Mucosa of rectum (tissue), 2 donors: ENCODE measurements around the gene C5orf15.
"Not testable (repeated sequence)": the region's sequence is repeated elsewhere in the genome, so short reads cannot be mapped to it uniquely, and the experiment has no call there.

Source experiments
- H3K27ac ChIP-seq, 2 donors: one replicate each; pipeline ENCODE4 v1.7.0; 2013; ENCODE audit warnings: inconsistent platforms in 2 of 2, low read depth in 2 of 2, low read length in 2 of 2
- H3K27me3 ChIP-seq, 2 donors: one replicate each; pipeline ENCODE4 v1.7.0; 2013; ENCODE audit warnings: low read length in 2 of 2; ENCODE audit not compliant: control insufficient read depth in 2 of 2, insufficient read depth in 2 of 2
- H3K36me3 ChIP-seq, 2 donors: one replicate each; pipeline ENCODE4 v1.7.0; 2013; ENCODE audit warnings: low read length in 2 of 2; ENCODE audit not compliant: control insufficient read depth in 2 of 2, insufficient read depth in 2 of 2
- H3K4me1 ChIP-seq, 2 donors: one replicate each; pipeline ENCODE4 v1.7.0; 2013; ENCODE audit warnings: low read length in 2 of 2, mild to moderate bottlenecking in 1 of 2; ENCODE audit not compliant: control insufficient read depth in 2 of 2, insufficient read depth in 2 of 2
- H3K4me3 ChIP-seq, 2 donors: one replicate each; pipeline ENCODE4 v1.7.0; 2013; ENCODE audit warnings: low read length in 2 of 2
- H3K9ac ChIP-seq, 2 donors: one replicate each; pipeline ENCODE4 v1.7.0; 2013; ENCODE audit warnings: low read length in 2 of 2, low read depth in 1 of 2, mild to moderate bottlenecking in 1 of 2
- H3K9me3 ChIP-seq, 2 donors: one replicate each; pipeline ENCODE4 v1.7.0; 2013; ENCODE audit warnings: low read length in 2 of 2; ENCODE audit not compliant: control insufficient read depth in 2 of 2
- donor health status: healthy.
- donor health status: Normal muscosa, but diverticular disease.

C5orf15 gene

GRCh38 chr5:133938929-133939328 lies 29.5 kb downstream of the C5orf15 start:
- H3K36me3 ChIP-seq: no peaks in the 10 kb centered on the region
- H3K9ac ChIP-seq: no peak overlapping the region
- H3K4me1 ChIP-seq: no peaks in the 10 kb centered on the region
- no peaks in the 10 kb centered on the region for H3K27me3 ChIP-seq
- H3K4me3 ChIP-seq: no peak overlapping the region
- H3K27ac ChIP-seq: no peak overlapping the region
- H3K9me3 ChIP-seq: no peaks in the 10 kb centered on the region

- H3K4me3 ChIP-seq: no peak overlapping the region
- H3K9me3 ChIP-seq: no peaks in the 10 kb centered on the region
- no peak overlapping the region for H3K27ac ChIP-seq
- no peaks in the 10 kb centered on the region for H3K27me3 ChIP-seq
- no peak overlapping the region for H3K9ac ChIP-seq
- no peaks in the 10 kb centered on the region for H3K36me3 ChIP-seq
- H3K4me1 ChIP-seq: peaks cover 0 to 3% of the 10 kb centered on the region in 2 donors
Observed at GRCh38 chr5:133938039-133938821, 30.2 kb downstream of the C5orf15 start.

DNA sequence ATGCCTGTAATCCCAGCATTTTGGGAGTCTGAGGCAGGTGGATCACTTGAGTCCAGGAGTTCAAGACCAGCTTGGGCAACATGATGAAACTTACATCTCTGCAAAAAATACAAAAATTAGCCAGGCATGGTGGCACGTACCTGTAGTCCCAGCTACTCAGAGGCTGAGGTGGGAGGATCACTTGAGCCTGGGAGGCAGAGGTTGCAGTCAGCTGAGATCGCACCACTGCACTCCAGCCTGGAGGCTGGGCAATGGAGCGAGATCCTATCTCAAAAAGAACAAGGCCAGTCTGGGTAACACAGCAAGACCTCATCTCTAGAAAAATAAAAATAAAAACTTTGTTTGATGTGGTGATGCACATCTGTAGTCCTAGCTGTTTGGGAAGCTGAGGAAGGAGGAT lies 30.8 kb downstream of the C5orf15 start:
- H3K27ac ChIP-seq, H3K27me3 ChIP-seq, H3K4me1 ChIP-seq: not testable (repeated sequence)

GRCh38 chr5:133936651-133937015 lies 31.8 kb downstream of the C5orf15 start:
- Histone ChIP-seq H3K9me3 (no peaks in the 10 kb centered on the region), H3K4me3 (no peak overlapping the region), H3K36me3 (no peaks in the 10 kb centered on the region), H3K9ac (no peak overlapping the region), H3K27ac (no peak overlapping the region), H3K4me1 (peaks cover 0 to 3% of the 10 kb centered on the region in 2 donors), H3K27me3 (no peaks in the 10 kb centered on the region)

More for the DNA sequence above, 30.8 kb downstream of the C5orf15 start:
- not testable (repeated sequence) for H3K9me3 ChIP-seq, H3K9ac ChIP-seq, H3K36me3 ChIP-seq, H3K4me3 ChIP-seq

DNA sequence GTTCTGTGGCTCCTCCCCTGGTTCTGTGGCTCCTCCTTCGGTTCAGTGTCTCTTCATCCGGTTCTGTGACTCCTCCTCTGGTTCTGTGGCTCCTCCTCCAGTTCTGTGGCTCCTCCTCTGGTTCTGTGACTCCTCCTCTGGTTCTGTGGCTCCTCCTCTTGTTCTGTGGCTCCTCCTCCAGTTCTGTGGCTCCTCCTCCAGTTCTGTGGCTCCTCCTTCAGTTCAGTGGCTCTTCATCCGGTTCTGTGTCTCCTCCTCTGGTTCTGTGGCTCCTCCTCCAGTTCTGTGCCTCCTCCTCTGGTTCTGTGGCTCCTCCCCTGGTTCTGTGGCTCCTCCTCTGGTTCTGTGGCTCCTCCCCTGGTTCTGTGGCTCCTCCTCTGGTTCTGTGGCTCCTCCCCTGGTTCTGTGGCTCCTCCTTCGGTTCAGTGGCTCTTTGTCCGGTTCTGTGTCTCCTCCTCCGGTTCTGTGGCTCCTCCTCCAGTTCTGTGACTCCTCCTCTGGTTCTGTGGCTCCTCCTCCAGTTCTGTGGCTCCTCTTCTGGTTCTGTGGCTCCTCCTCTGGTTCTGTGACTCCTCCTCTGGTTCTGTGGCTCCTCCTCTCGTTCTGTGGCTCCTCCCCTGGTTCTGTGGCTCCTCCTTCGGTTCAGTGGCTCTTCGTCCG lies 32.3 kb downstream of the C5orf15 start:
- not testable (repeated sequence) for H3K4me3 ChIP-seq, H3K36me3 ChIP-seq, H3K9ac ChIP-seq, H3K9me3 ChIP-seq, H3K4me1 ChIP-seq, H3K27ac ChIP-seq, H3K27me3 ChIP-seq

- H3K9me3 ChIP-seq: no peaks in the 10 kb centered on the region
- no peak overlapping the region for H3K27ac ChIP-seq
- H3K27me3 ChIP-seq: no peaks in the 10 kb centered on the region
- no peaks in the 10 kb centered on the region for H3K36me3 ChIP-seq
- no peak overlapping the region for H3K9ac ChIP-seq
- H3K4me3 ChIP-seq: no peak overlapping the region
- H3K4me1 ChIP-seq: peaks cover 0 to 3% of the 10 kb centered on the region in 2 donors
Observed at GRCh38 chr5:133935667-133935940, 32.8 kb downstream of the C5orf15 start.

DNA sequence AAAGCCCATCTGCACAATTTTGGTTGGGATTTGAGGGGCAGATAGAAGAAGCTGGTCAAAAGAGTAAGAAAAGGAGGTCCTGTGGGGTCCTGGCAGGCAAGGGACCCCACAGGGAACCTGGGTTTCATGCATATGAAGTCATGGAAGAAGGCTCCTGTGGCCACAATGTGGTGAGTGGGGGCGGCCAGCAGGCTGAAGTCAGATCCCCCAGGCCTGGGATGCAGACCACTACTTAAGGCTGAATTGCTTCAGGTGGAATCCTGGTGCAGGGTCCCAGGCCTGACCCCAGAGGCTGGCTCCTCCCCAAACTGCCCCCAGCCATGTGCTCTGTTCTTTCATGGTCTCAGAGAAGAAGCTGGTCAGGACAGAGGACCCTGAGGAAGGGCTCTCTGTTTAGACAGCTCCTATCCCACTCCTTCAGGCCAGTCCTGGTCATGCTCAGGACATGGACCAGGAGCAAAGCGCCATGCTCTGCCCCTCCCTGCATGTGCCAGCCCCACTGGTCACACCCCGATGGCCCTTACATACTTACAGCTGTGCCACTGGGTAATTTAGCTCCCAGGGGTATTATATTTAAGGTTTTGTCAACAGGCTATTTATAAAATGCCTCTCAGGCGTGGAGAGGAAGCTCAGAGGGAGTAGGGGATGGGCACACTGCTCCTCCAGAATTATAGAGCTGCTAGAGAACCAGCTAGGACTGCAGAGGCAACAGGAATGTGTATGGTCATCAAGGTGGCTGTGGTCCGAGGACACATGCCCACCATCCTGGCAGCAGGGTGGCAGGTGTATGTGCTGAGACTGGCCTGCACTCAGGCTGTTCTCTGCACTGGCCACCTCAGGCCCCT lies 33.4 kb downstream of the C5orf15 start:
- no peaks in the 10 kb centered on the region for H3K36me3 ChIP-seq
- H3K4me1 ChIP-seq: peaks cover 0 to 3% of the 10 kb centered on the region in 2 donors
- H3K9me3 ChIP-seq: no peaks in the 10 kb centered on the region
- H3K27ac ChIP-seq: no peak overlapping the region
- H3K9ac ChIP-seq: no peak overlapping the region
- H3K27me3 ChIP-seq: no peaks in the 10 kb centered on the region
- no peak overlapping the region for H3K4me3 ChIP-seq

DNA sequence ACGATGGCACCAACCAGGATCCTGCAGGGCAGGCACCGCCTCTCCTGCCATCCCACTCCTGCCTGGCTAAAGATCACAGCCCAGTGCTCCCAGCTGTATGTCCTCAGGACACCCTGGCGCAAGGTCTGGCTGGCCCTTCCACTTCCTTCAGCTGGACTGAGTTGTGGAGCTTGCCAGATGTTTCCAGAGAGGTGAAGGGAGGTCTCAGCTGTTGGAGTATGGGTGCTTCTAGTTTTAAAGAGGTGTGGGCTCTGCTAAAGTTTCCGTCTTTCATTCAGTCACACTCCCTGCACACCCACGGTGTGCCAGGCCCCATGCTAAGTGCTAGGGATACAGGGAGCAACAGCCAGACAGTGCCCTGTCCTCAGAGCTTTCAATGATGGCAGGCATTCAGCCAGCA lies 34.1 kb downstream of the C5orf15 start:
- Histone ChIP-seq H3K36me3 (no peaks in the 10 kb centered on the region), H3K27me3 (no peaks in the 10 kb centered on the region), H3K9ac (no peak overlapping the region), H3K4me1 (peaks cover 0 to 3% of the 10 kb centered on the region in 2 donors), H3K9me3 (no peaks in the 10 kb centered on the region), H3K4me3 (no peak overlapping the region), H3K27ac (peak overlapping the region in 1 of 2 donors; percentile 32)

DNA sequence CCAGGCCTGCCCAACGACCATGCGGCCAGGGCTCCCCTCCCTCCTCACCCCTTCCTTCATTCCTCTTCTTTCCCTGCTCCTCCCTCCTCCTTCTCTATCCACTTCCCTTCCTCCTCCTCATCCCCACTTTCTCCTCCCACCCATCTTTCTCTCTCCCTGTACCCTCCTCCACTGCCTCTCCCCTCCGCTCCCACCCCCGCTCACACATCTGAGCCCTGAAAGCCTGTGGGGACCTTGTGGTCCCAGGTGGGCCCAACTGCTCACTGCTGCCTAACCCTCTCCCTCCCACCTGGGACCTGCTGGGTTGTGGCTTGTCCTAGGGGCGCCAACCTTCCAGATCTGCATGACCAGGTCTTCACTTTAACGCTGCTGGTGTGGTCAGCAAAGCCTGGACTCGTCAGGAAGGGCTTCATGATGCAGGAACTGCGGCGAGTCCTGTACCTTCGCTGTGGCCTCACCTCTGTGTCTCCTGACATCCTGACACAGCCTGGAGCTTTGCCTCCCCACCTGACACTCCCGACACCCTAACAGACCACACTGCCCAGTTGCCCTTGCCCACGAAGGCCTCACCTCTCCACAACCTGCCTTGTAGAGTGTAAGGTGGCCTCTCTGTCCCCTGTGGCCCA lies 34.6 kb downstream of the C5orf15 start:
- H3K9me3 ChIP-seq: no peaks in the 10 kb centered on the region
- H3K36me3 ChIP-seq: no peaks in the 10 kb centered on the region
- H3K27me3 ChIP-seq: no peaks in the 10 kb centered on the region
- H3K9ac ChIP-seq: no peak overlapping the region
- H3K27ac ChIP-seq: peak overlapping the region in 1 of 2 donors; percentile 32
- H3K4me1 ChIP-seq: peaks cover 0 to 3% of the 10 kb centered on the region in 2 donors
- no peak overlapping the region for H3K4me3 ChIP-seq

DNA sequence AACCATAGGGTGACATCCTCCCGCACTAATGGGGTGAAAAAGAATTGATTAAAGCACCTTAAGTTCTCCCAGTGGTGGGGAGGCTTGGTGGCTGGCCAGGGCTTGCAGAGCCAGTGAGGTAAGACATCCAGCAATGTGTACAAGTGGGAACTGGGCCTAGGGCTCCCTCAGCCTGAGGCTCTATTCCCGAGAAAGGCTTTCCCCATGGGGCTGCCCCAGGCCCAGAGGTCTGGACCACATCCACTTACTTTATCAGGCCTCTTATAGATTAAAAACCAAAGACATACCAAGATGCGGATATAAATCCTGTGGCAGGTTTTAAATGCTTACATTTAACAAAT lies 35.3 kb downstream of the C5orf15 start:
- no peak overlapping the region for H3K27ac ChIP-seq
- no peak overlapping the region for H3K4me3 ChIP-seq
- no peaks in the 10 kb centered on the region for H3K9me3 ChIP-seq
- no peaks in the 10 kb centered on the region for H3K27me3 ChIP-seq
- H3K36me3 ChIP-seq: no peaks in the 10 kb centered on the region
- H3K9ac ChIP-seq: no peak overlapping the region
- peaks cover 0 to 3% of the 10 kb centered on the region in 2 donors for H3K4me1 ChIP-seq
